HCT116 (cell line): Measurements from ENCODE around the gene KDM1B. TPM values are rescaled to one million over a fixed set of nuclear protein-coding genes. Genes with fewer than 3 reads are reported as not detected.

Experiments used
- ATAC-seq: fragments of 200-7000 bp; cut with Tn5 transposase; 2 replicates; pipeline ENCODE4 v1.9.1; 2020; ENCODE audit warnings: mild to moderate bottlenecking, moderate library complexity
- BruUV-seq: library from RNA; stranded (reverse); fragments of 400-500 nt; replicated peaks from 2 replicates; lab custom pipeline; 2021; lab: Mats Ljungman, UMichigan
- CTCF ChIA-PET: fragments of 300-600 bp; sonication (Branson Sonifier 250); formaldehyde crosslinking; loops from one replicate; lab custom pipeline; 2021; ENCODE audit warnings: antibody characterized with exemption; lab: Charles Lee
- POLR2A ChIA-PET: fragments of 300-600, 350-600 bp; sonication (Branson Sonifier 250); formaldehyde crosslinking; loops from one replicate; lab custom pipeline; 2021; ENCODE audit warnings: antibody characterized with exemption; lab: Charles Lee
- RAD21 ChIA-PET, 2 experiments: fragments of 300-600 bp; sonication (Branson Sonifier 250); formaldehyde crosslinking; loops; one replicate each; lab custom pipeline; 2023; ENCODE audit warnings: low total read pairs in 2 of 2; ENCODE audit not compliant: uncharacterized antibody in 2 of 2, unreplicated experiment in 2 of 2, low non-redundant PET in 1 of 2; lab: Charles Lee
- DNase-seq: peaks from one replicate; pipeline ENCODE4 v3.0.0-alpha.2; 2010; ENCODE audit warnings: low read depth, low spot score
- H2AFZ ChIP-seq: fragments of 200-600 bp; shearing (Covaris generic), sonication (generic); 2 replicates; pipeline ENCODE4 v1.6.1; 2017; ENCODE audit warnings: low read depth, mixed run types, mixed read lengths, antibody characterized with exemption, low read length; ENCODE audit not compliant: poor library complexity, severe bottlenecking
- H3K27ac ChIP-seq: 2 replicates; pipeline ENCODE4 v1.5.1; 2012; ENCODE audit warnings: low read depth, low read length
- H3K27me3 ChIP-seq: fragments of 200-600 bp; sonication (generic); 2 replicates; pipeline ENCODE4 v1.6.1; 2016; ENCODE audit warnings: mixed run types, low read length, mixed read lengths; ENCODE audit not compliant: insufficient read depth
- H3K36me3 ChIP-seq, 2 experiments: fragments of 200-500 bp in 1 of 2; fragments of 200-600 bp in 1 of 2; sonication (Bioruptor generic) in 1 of 2; sonication (generic) in 1 of 2; 2 replicates each; pipeline versions ENCODE4 v1.5.1 to v1.6.1; 2014 to 2016; ENCODE audit warnings: low read length in 2 of 2, inconsistent platforms in 1 of 2, mixed read lengths in 1 of 2, mixed run types in 1 of 2; ENCODE audit not compliant: insufficient read depth in 2 of 2, control insufficient read depth in 1 of 2
- H3K4me1 ChIP-seq, 2 experiments: fragments of 200-600 bp in 1 of 2; sonication (generic) in 1 of 2; 2 replicates each; pipeline versions ENCODE4 v1.5.1 to v1.6.1; 2012 to 2017; ENCODE audit warnings: low read length in 2 of 2, inconsistent platforms in 1 of 2, mild to moderate bottlenecking in 1 of 2, mixed read lengths in 1 of 2, mixed run types in 1 of 2, moderate library complexity in 1 of 2; ENCODE audit not compliant: insufficient read depth in 2 of 2, control insufficient read depth in 1 of 2
- H3K4me2 ChIP-seq: fragments of 200-600 bp; sonication (generic); 2 replicates; pipeline ENCODE4 v1.6.1; 2017; ENCODE audit warnings: mixed run types, low read length, mixed read lengths
- H3K4me3 ChIP-seq, 2 experiments: fragments of 200-600 bp in 1 of 2; sonication (generic) in 1 of 2; replicated peaks in 1 of 2; 2 replicates each; pipeline ENCODE4 v1.5.1; 2011 to 2016; ENCODE audit warnings: low read length in 2 of 2, control low read depth in 1 of 2, low read depth in 1 of 2, mild to moderate bottlenecking in 1 of 2, mixed read lengths in 1 of 2, mixed run types in 1 of 2
- H3K79me2 ChIP-seq: fragments of 200-600 bp; sonication (generic); 2 replicates; pipeline ENCODE4 v1.6.1; 2017; ENCODE audit warnings: mild to moderate bottlenecking, mixed run types, low read length, moderate library complexity, mixed read lengths; ENCODE audit not compliant: insufficient read depth
- H3K9ac ChIP-seq: fragments of 200-600 bp; sonication (generic); 2 replicates; pipeline ENCODE4 v1.6.1; 2016; ENCODE audit warnings: low read length, mixed read lengths
- H3K9me2 ChIP-seq: fragments of 200-600 bp; sonication (generic), shearing (Covaris generic); 2 replicates; pipeline ENCODE4 v1.6.1; 2017; ENCODE audit warnings: mixed run types, mild to moderate bottlenecking, moderate library complexity; ENCODE audit not compliant: insufficient read depth
- H3K9me3 ChIP-seq, 2 experiments: fragments of 200-500 bp in 1 of 2; fragments of 200-600 bp in 1 of 2; sonication (Bioruptor generic) in 1 of 2; sonication (generic) in 1 of 2; 2 replicates each; pipeline ENCODE4 v1.6.1; 2014 to 2017; ENCODE audit warnings: low read length in 2 of 2, mixed read lengths in 2 of 2, inconsistent platforms in 1 of 2, low read depth in 1 of 2, mild to moderate bottlenecking in 1 of 2, mixed run types in 1 of 2, moderate library complexity in 1 of 2; ENCODE audit not compliant: control insufficient read depth in 1 of 2, insufficient read depth in 1 of 2
- H4K20me1 ChIP-seq: fragments of 200-600 bp; sonication (generic), shearing (Covaris generic); 2 replicates; pipeline ENCODE4 v1.6.1; 2017; ENCODE audit warnings: mixed run types, mild to moderate bottlenecking, moderate library complexity; ENCODE audit not compliant: insufficient read depth
- ATF3 ChIP-seq: IDR thresholded peaks from 2 replicates; pipeline ENCODE4 v1.6.1; 2012
- JUND ChIP-seq: IDR thresholded peaks from 2 replicates; pipeline ENCODE4 v1.6.1; 2012
- MAX ChIP-seq: IDR thresholded peaks from 2 replicates; pipeline ENCODE4 v1.6.1; 2012
- POLR2AphosphoS5 ChIP-seq: IDR thresholded peaks from 2 replicates; pipeline ENCODE4 v1.6.1; 2011; ENCODE audit warnings: mild to moderate bottlenecking, low read depth, low read length, moderate library complexity
- RAD21 ChIP-seq: IDR thresholded peaks from 2 replicates; pipeline ENCODE4 v1.6.1; 2012; ENCODE audit warnings: low read depth, mild to moderate bottlenecking
- SP1 ChIP-seq: IDR thresholded peaks from 2 replicates; pipeline ENCODE4 v1.6.1; 2012; ENCODE audit warnings: low read depth
- SRF ChIP-seq: IDR thresholded peaks from 2 replicates; pipeline ENCODE4 v1.6.1; 2012; ENCODE audit warnings: low read depth
- TCF7L2 ChIP-seq: IDR thresholded peaks from 2 replicates; pipeline ENCODE4 v1.7.0; 2011; ENCODE audit warnings: borderline replicate concordance, inconsistent platforms; ENCODE audit not compliant: insufficient read depth, insufficient read length; ENCODE audit errors: extremely low read depth
- ZBTB33 ChIP-seq: IDR thresholded peaks from 2 replicates; pipeline ENCODE4 v1.6.1; 2011; ENCODE audit warnings: mild to moderate bottlenecking, low read length, moderate library complexity; ENCODE audit not compliant: insufficient replicate concordance; ENCODE audit errors: extremely low read depth
- ZFX ChIP-seq: fragments of 450-650 bp; IDR thresholded peaks from 2 replicates; pipeline ENCODE4 v1.6.1; 2017
- ZNF274 ChIP-seq: fragments of 200-500 bp; sonication (Bioruptor generic); IDR thresholded peaks from 2 replicates; pipeline ENCODE4 v1.6.1; 2014; ENCODE audit warnings: mild to moderate bottlenecking, low read depth, low read length, inconsistent platforms
- intact Hi-C: fragments of 100-400 bp; cut with micrococcal nuclease; formaldehyde crosslinking; loops from 2 replicates; pipeline ENCODE4 v1.10.0; 2022
- total RNA-seq: library from RNA; stranded (reverse); gene quantifications from one replicate; pipeline ENCODE4 v1.2.1, GENCODE V29; 2021; ENCODE audit not compliant: unreplicated experiment

Gene KDM1B
- total RNA-seq, 1 experiment from 2014 or later, result 24.5 TPM

GRCh38 chr6:18192026-18192425 lies 36.8 kb downstream of the KDM1B start (continued):
- TF ChIP-seq POLR2AphosphoS5 (no peak), MAX (no peak), RAD21 (no peak)

GRCh38 chr6:18203786-18204185 lies 48.6 kb downstream of the KDM1B start:
- CTCF ChIA-PET, result no interaction called here
- no peak for TF ChIP-seq SP1
- no peak for TF ChIP-seq ZBTB33
- BruUV-seq, result no TSS peak
- Histone ChIP-seq H3K9me2 (no peaks in the 10 kb centered on the region), H2AFZ (no peak overlapping the region), H3K27ac (no peak overlapping the region), H3K4me3 (no peak overlapping the region), H3K4me1 (no peaks in the 10 kb centered on the region), H3K36me3 (peaks cover 0 to 2% of the 10 kb centered on the region in 2 experiments; a peak in 1 of 4 replicates), H3K27me3 (no peaks in the 10 kb centered on the region), H4K20me1 (no peaks in the 10 kb centered on the region), H3K4me2 (no peak overlapping the region), H3K9ac (no peak overlapping the region), H3K9me3 (no peaks in the 10 kb centered on the region), H3K79me2 (no peaks in the 10 kb centered on the region)
- DNase-seq, result no peak
- POLR2A ChIA-PET, result no interaction called here
- no peak for ATAC-seq
- intact Hi-C loops, result no loop called here
- RAD21 ChIA-PET, result no interaction called here

GRCh38 chr6:18204691-18205090 lies 49.5 kb downstream of the KDM1B start:
- RAD21 ChIA-PET, result no interaction called here
- no peak for TF ChIP-seq JUND
- no peak for TF ChIP-seq POLR2AphosphoS5
- TF ChIP-seq SRF, result no peak
- TF ChIP-seq MAX, result no peak
- no peak for TF ChIP-seq ZBTB33
- TF ChIP-seq TCF7L2, result no peak
- TF ChIP-seq ZFX, result no peak
- TF ChIP-seq ATF3, result no peak
- no peak for TF ChIP-seq ZNF274

More at GRCh38 chr6:18204691-18205090, 49.5 kb downstream of the KDM1B start:
- H3K9ac ChIP-seq, result no peak overlapping the region
- no peak overlapping the region for H3K4me2 ChIP-seq
- DNase-seq, result no peak
- ChIA-PET POLR2A (no interaction called here), CTCF (no interaction called here)
- H3K9me3 ChIP-seq, result no peaks in the 10 kb centered on the region
- no peak for ATAC-seq
- no peaks in the 10 kb centered on the region for H3K36me3 ChIP-seq
- no peak overlapping the region for H3K27ac ChIP-seq
- H3K4me3 ChIP-seq, result no peak overlapping the region
- no peaks in the 10 kb centered on the region for H3K4me1 ChIP-seq
- H3K79me2 ChIP-seq, result no peaks in the 10 kb centered on the region
- no TSS peak for BruUV-seq
- no peak overlapping the region for H2AFZ ChIP-seq
- no peaks in the 10 kb centered on the region for H3K27me3 ChIP-seq
- intact Hi-C loops, result no loop called here
- H4K20me1 ChIP-seq, result no peaks in the 10 kb centered on the region
- no peaks in the 10 kb centered on the region for H3K9me2 ChIP-seq
